Tibial nerve (tissue), 3 donors: ENCODE measurements around the gene EDDM13.

Experiments
- POLR2A ChIP-seq, 2 donors: fragments of 450-650 bp; IDR thresholded peaks; one replicate each; pipeline ENCODE4 v1.6.1; 2017; ENCODE audit warnings: antibody characterized with exemption in 2 of 2, mild to moderate bottlenecking in 2 of 2, moderate library complexity in 2 of 2
- TF ChIP-seq, protein P1 (sequence below), 5 experiments: fragments of 200-600 bp in 3 of 5; fragments of 450-650 bp in 2 of 5; sonication (generic) in 3 of 5; IDR thresholded peaks; one replicate each; pipeline ENCODE4 v1.5.1; 2016 to 2019; ENCODE audit warnings: antibody characterized with exemption in 5 of 5, mild to moderate bottlenecking in 3 of 5, moderate library complexity in 2 of 5

- TF ChIP-seq, protein P1, sequence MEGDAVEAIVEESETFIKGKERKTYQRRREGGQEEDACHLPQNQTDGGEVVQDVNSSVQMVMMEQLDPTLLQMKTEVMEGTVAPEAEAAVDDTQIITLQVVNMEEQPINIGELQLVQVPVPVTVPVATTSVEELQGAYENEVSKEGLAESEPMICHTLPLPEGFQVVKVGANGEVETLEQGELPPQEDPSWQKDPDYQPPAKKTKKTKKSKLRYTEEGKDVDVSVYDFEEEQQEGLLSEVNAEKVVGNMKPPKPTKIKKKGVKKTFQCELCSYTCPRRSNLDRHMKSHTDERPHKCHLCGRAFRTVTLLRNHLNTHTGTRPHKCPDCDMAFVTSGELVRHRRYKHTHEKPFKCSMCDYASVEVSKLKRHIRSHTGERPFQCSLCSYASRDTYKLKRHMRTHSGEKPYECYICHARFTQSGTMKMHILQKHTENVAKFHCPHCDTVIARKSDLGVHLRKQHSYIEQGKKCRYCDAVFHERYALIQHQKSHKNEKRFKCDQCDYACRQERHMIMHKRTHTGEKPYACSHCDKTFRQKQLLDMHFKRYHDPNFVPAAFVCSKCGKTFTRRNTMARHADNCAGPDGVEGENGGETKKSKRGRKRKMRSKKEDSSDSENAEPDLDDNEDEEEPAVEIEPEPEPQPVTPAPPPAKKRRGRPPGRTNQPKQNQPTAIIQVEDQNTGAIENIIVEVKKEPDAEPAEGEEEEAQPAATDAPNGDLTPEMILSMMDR (IDR thresholded peaks at IDR 0.05) = no peak
- no peak for TF ChIP-seq POLR2A (IDR thresholded peaks at IDR 0.05)
These were observed 33.5 kb downstream of the EDDM13 start for GRCh38 chr19:56306016-56306415.
